MCF 10A (cell line): ENCODE results near the gene GZF1. TPM values are rescaled to one million over a fixed set of nuclear protein-coding genes. Genes with fewer than 3 reads are reported as not detected.

Experiments used
- Bru-seq: library from RNA; stranded (reverse); fragments of 400-500 nt; gene quantifications from one replicate; lab custom pipeline; 2021; lab: Mats Ljungman, UMichigan
- BruChase-seq, 2 experiments: library from RNA; stranded (reverse); fragments of 400-500 nt; gene quantifications; one replicate each; lab custom pipeline; 2021; lab: Mats Ljungman, UMichigan
- BruUV-seq: library from RNA; stranded (reverse); fragments of 400-500 nt; replicated peaks from 2 replicates; lab custom pipeline; 2021; lab: Mats Ljungman, UMichigan
- CTCF ChIA-PET: fragments of 300-600 bp; sonication (Branson Sonifier 250); formaldehyde crosslinking; extraction: SDS; loops from one replicate; lab custom pipeline; 2021; ENCODE audit warnings: antibody characterized with exemption, inconsistent platforms; lab: Yijun Ruan, JAX
- POLR2A ChIA-PET: fragments of 300-600, 350-650 bp; sonication (Branson Sonifier 250); formaldehyde crosslinking; extraction: SDS; loops from one replicate; lab custom pipeline; 2020; ENCODE audit warnings: antibody characterized with exemption, inconsistent platforms; lab: Yijun Ruan, JAX
- DNase-seq: peaks from one replicate; pipeline ENCODE4 v3.0.0-alpha.2; 2018; ENCODE audit not compliant: unreplicated experiment
- H3K27ac Mint-ChIP-seq: one replicate; pipeline ENCODE4 v1.8.0; 2022; ENCODE audit warnings: mild to moderate bottlenecking, low read depth, mixed read lengths; ENCODE audit not compliant: unreplicated experiment
- H3K27me3 Mint-ChIP-seq: one replicate; pipeline ENCODE4 v1.8.0; 2022; ENCODE audit warnings: mixed read lengths; ENCODE audit not compliant: insufficient read depth, unreplicated experiment
- H3K36me3 Mint-ChIP-seq: one replicate; pipeline ENCODE4 v1.8.0; 2022; ENCODE audit warnings: mild to moderate bottlenecking, moderate library complexity, mixed read lengths; ENCODE audit not compliant: insufficient read depth, unreplicated experiment
- H3K4me1 Mint-ChIP-seq: one replicate; pipeline ENCODE4 v1.8.0; 2022; ENCODE audit warnings: mixed read lengths; ENCODE audit not compliant: insufficient read depth, unreplicated experiment
- H3K4me3 Mint-ChIP-seq: one replicate; pipeline ENCODE4 v1.8.0; 2022; ENCODE audit warnings: mild to moderate bottlenecking, moderate library complexity, mixed read lengths; ENCODE audit not compliant: unreplicated experiment
- H3K9me3 Mint-ChIP-seq: one replicate; pipeline ENCODE4 v1.8.0; 2022; ENCODE audit warnings: mixed read lengths; ENCODE audit not compliant: unreplicated experiment
- intact Hi-C: fragments of 100-400 bp; cut with micrococcal nuclease; formaldehyde crosslinking; loops from 2 replicates; pipeline ENCODE4 v1.14.1; 2022
- long read RNA-seq: library from polyadenylated mRNA; stranded (forward); transcript quantifications from one replicate; pipeline ENCODE4 v2.0.0, GENCODE V29; 2022
- total RNA-seq: library from RNA; stranded (reverse); gene quantifications from 2 replicates; pipeline ENCODE4 v1.2.3, GENCODE V29; 2022
- TF ChIP-seq, protein P1 (sequence below): fragments of 200-600 bp; IDR thresholded peaks from one replicate; pipeline ENCODE4 v1.8.0; 2022; ENCODE audit warnings: antibody characterized with exemption, mild to moderate bottlenecking; ENCODE audit not compliant: unreplicated experiment

The GZF1 gene
- total RNA-seq = 15.5 and 19.9 TPM in 2 replicates
- percentile 87 among the genes with signal in this experiment for Bru-seq, nascent RNA
- BruChase-seq, experiment 1, labeled RNA remaining after a 6-hour chase = percentile 62 among the genes with signal in this experiment
- BruChase-seq, experiment 2, labeled RNA remaining after a 2-hour chase = percentile 90 among the genes with signal in this experiment
- long read RNA-seq, full-length matches to known transcripts = 17 of 28 reads
- long read RNA-seq, partial matches to known transcripts = 3 of 28 reads
- long read RNA-seq, other reads (novel, unspliced or antisense) = 8 of 28 reads

- BruUV-seq = no TSS peak
- H3K27me3 Mint-ChIP-seq = no peaks in the 10 kb centered on the region
- H3K9me3 Mint-ChIP-seq = no peaks in the 10 kb centered on the region
- peak; percentile 96 for DNase-seq
- H3K4me3 Mint-ChIP-seq = peak within 1 kb of the TSS; percentile 84
- H3K36me3 Mint-ChIP-seq = peaks cover 29% of the 10 kb centered on the region
- intact Hi-C loops = loop anchor here (5.0 kb wide), 1 partner anchor 61 kb away; the partner anchor contains the start of gene NAPB
- peaks cover 29% of the 10 kb centered on the region for H3K4me1 Mint-ChIP-seq
- TF ChIP-seq, protein P1, sequence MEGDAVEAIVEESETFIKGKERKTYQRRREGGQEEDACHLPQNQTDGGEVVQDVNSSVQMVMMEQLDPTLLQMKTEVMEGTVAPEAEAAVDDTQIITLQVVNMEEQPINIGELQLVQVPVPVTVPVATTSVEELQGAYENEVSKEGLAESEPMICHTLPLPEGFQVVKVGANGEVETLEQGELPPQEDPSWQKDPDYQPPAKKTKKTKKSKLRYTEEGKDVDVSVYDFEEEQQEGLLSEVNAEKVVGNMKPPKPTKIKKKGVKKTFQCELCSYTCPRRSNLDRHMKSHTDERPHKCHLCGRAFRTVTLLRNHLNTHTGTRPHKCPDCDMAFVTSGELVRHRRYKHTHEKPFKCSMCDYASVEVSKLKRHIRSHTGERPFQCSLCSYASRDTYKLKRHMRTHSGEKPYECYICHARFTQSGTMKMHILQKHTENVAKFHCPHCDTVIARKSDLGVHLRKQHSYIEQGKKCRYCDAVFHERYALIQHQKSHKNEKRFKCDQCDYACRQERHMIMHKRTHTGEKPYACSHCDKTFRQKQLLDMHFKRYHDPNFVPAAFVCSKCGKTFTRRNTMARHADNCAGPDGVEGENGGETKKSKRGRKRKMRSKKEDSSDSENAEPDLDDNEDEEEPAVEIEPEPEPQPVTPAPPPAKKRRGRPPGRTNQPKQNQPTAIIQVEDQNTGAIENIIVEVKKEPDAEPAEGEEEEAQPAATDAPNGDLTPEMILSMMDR = no peak
- ChIA-PET POLR2A (interaction anchor here (0.6 to 12.7 kb wide), 20 partner anchors 9 to 1885 kb away, joined by 3 to 261 read pairs (median 4); partner anchors contain the start of genes NAPB and NXT1), CTCF (interaction anchor here (0.8 to 5.0 kb wide), 6 partner anchors 9 to 676 kb away, joined by 3 to 36 read pairs (median 3); partner anchors contain the start of gene NXT1)
- peak within 1 kb of the TSS; percentile 87 for H3K27ac Mint-ChIP-seq
These were observed at the start of gene GZF1 for GRCh38 chr20:23361476-23362391. Gene GZF1, plus strand, starts transcription at chr20:23362182. Its CDS starts 2,202 bp downstream, at chr20:23364384.

DNA sequence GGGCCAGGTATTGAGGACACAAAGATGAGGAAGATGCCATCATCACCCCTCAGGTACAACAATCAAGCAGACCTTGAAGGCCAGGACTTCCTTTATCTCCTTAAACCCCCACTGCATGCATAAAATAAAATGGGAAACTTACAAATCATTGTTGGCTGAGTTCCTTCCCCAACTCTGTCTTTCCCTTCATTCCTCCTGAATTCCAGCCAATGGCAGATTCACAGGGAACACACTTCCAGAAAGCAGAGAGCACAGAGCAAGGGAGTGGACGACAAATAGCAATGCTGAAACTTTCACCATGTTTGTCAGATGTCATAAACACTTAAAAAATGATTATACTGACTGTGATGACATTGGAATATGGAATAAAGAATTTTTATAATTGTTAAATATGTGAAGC is 48.7 kb upstream of the GZF1 start:
- Mint-ChIP-seq H3K9me3 (no peaks in the 10 kb centered on the region), H3K4me3 (no peak overlapping the region), H3K4me1 (no peaks in the 10 kb centered on the region), H3K36me3 (no peaks in the 10 kb centered on the region), H3K27ac (no peak overlapping the region), H3K27me3 (no peaks in the 10 kb centered on the region)
- no TSS peak for BruUV-seq
- ChIA-PET CTCF (interaction anchor here (1.2 to 1.7 kb wide), 2 partner anchors 10 to 36 kb away, joined by 3 to 5 read pairs; no protein-coding TSS in a partner anchor), POLR2A (no interaction called here)
- no peak for DNase-seq
- TF ChIP-seq, protein P1 = no peak
- intact Hi-C loops = no loop called here

DNA sequence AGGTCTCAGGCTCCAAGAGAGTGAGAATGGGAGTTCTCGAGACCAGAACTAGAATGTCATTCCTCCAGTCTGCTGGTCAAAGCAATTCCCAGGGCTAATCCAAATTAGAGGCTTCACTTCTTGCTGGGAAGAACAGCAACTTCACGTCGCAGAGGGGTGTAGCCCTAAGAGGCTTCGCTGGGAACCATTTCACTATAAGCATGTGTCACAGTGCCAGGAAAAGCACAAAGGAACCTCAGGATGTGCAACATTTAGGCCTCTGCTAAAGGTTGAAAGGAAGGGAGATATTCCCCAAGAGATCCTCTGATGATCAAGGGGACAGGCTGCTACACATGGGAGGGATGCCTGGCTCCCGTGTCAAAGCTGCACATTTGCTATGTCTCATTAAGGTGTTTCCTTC is 47.3 kb upstream of the GZF1 start:
- H3K27ac Mint-ChIP-seq = no peak overlapping the region
- no peaks in the 10 kb centered on the region for H3K36me3 Mint-ChIP-seq

More for the DNA sequence above, 47.3 kb upstream of the GZF1 start:
- Mint-ChIP-seq H3K4me3 (no peak overlapping the region), H3K9me3 (no peaks in the 10 kb centered on the region), H3K27me3 (no peaks in the 10 kb centered on the region), H3K4me1 (no peaks in the 10 kb centered on the region)
- CTCF ChIA-PET = interaction anchor here (1.0 kb wide), 1 partner anchor 25 kb away, joined by 3 read pairs; no protein-coding TSS in a partner anchor
- POLR2A ChIA-PET = no interaction called here
- intact Hi-C loops = no loop called here
- no peak for DNase-seq
- TF ChIP-seq, protein P1 = no peak
- BruUV-seq = no TSS peak
